Measurements from ENCODE around the gene RIN3. TPM values are rescaled to one million over a fixed set of nuclear protein-coding genes. Genes with fewer than 3 reads are reported as not detected.

The RIN3 gene
- total RNA-seq, 4 donors from 2014 or later: 15.1 to 32.3 (median 21.9) TPM

DNA sequence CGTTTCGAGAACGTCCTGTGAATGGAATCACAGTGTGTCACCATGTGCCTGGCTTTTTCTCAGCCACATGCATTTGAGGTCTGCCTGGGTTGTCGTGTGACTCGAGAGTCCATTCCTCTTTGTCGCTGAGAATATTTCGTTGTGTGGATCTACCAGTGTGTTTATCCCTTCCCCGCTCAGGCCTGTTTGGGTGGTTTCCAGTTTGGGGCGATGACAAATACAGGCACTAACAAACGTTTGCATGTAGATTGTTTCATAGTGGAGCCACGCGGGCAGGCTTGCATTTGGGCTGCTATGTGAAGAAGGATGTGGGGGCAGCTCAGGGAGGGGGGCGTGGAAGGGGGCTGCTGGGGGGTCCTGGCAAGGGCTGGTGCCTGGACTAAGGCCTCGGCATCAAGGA is 14.1 kb downstream of the RIN3 start:
- TF ChIP-seq CTCF (IDR thresholded peaks at IDR 0.05; ENCODE audit: low read depth): no peak

DNA sequence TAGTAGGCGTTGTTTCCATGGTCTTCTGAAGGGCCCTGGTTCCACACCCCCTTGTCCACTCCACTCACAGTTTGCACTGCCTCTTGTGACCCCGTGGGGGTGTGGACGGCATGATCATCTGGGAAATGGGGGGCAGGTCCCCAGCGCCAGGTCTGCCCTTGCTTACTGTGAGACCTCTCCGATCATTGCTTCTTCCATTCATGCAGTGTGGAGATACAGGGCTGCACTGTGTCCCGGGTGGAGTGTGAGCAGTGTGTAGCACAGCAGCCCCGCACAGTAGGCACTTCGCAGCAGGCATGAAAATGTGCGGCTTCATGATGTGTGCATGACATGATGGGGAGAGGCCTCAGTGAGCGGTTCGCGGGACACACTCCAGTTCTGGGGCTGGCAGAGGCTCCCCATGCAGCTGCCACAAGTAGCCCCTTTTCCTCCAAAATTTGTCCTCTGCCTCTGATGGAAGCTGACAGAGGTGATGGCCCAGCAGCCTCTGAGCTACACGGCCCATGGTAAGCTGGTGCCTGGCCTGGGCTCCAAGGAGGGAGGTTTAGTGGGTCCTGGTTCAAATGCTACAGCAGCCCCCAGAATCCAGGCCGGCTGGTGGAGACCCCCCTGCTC is 15.0 kb downstream of the RIN3 start:
- no peak for TF ChIP-seq CTCF (IDR thresholded peaks at IDR 0.05; ENCODE audit: low read depth)

GRCh38 chr14:92529903-92530302 is 16.3 kb downstream of the RIN3 start:
- no peak for TF ChIP-seq CTCF (IDR thresholded peaks at IDR 0.05; ENCODE audit: low read depth)

GRCh38 chr14:92531106-92531873 is 17.7 kb downstream of the RIN3 start:
- TF ChIP-seq CTCF (IDR thresholded peaks at IDR 0.05; ENCODE audit: low read depth): no peak

DNA sequence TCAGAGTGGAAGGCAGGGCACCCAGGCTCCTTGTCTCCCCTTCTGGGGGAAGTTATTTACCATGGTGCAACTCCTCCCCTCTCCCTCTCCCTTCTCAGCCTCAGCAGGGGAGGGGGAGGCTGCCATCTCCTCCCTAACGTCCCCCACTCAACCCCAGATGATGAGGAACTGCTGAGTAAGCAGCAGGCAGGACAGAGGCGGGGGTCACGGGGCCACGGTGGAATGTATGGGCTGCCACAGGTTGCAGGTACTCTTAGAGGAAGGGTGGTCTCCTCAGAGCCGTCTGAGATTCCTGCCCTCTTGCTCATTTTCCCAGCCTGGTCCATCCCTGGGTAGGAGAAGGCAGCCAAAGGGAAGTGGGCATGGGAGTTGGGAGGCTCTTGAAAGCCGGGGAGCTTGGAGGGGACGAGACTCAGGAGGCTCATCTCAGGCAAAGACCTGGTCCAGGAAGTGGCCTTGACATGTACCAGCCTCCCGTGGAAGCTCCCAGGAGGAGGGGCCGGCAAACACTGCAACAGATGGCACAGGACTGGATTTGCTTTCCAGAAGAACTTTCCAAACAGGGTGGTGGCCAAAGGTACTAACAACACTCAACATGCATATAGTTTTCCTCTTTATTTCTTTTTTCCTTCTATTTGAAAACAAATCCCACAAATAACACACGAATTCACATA is 19.0 kb downstream of the RIN3 start:
- no peak for TF ChIP-seq CTCF (IDR thresholded peaks at IDR 0.05; ENCODE audit: low read depth)

GRCh38 chr14:92534932-92535643 is 21.5 kb downstream of the RIN3 start:
- TF ChIP-seq CTCF (IDR thresholded peaks at IDR 0.05; ENCODE audit: low read depth): no peak
